Trophoblast cell (in vitro differentiated cells and primary cell): ENCODE data around the gene GRAMD4.

Source experiments
- DNase-seq, 2 donors: peaks; one replicate each; pipeline ENCODE4 v3.0.0-alpha.2; 2016
- H2AFZ ChIP-seq: 2 replicates; pipeline ENCODE4 v1.6.1; 2013; ENCODE audit warnings: low read length, moderate library complexity, mild to moderate bottlenecking; ENCODE audit not compliant: insufficient read depth, poor library complexity
- H2AK5ac ChIP-seq: 2 replicates; pipeline ENCODE4 v1.6.1; 2013; ENCODE audit warnings: mild to moderate bottlenecking, low read length
- H2BK120ac ChIP-seq: 2 replicates; pipeline ENCODE4 v1.6.1; 2013; ENCODE audit warnings: low read length, mild to moderate bottlenecking, moderate library complexity; ENCODE audit not compliant: insufficient read depth, poor library complexity
- H2BK12ac ChIP-seq: 2 replicates; pipeline ENCODE4 v1.6.1; 2013; ENCODE audit warnings: mild to moderate bottlenecking, low read length, moderate library complexity
- H2BK5ac ChIP-seq: 2 replicates; pipeline ENCODE4 v1.6.1; 2013; ENCODE audit warnings: low read length, low read depth, moderate library complexity, mild to moderate bottlenecking; ENCODE audit not compliant: poor library complexity
- H3K14ac ChIP-seq: 2 replicates; pipeline ENCODE4 v1.6.1; 2013; ENCODE audit warnings: mild to moderate bottlenecking, low read length
- H3K18ac ChIP-seq: 2 replicates; pipeline ENCODE4 v1.6.1; 2013; ENCODE audit warnings: mild to moderate bottlenecking, low read length
- H3K23ac ChIP-seq: 2 replicates; pipeline ENCODE4 v1.6.1; 2013; ENCODE audit warnings: low read length
- H3K27ac ChIP-seq: 2 replicates; pipeline ENCODE4 v1.5.1; 2013; ENCODE audit warnings: low read depth, mild to moderate bottlenecking, inconsistent platforms, low read length, moderate library complexity
- H3K27me3 ChIP-seq: 2 replicates; pipeline ENCODE4 v1.6.1; 2013; ENCODE audit warnings: inconsistent platforms, mild to moderate bottlenecking, low read length, moderate library complexity; ENCODE audit not compliant: insufficient read depth
- H3K36me3 ChIP-seq, 2 experiments: 1 replicate in 1 of 2; 2 replicates in 1 of 2; pipeline ENCODE4 v1.6.1; 2013; ENCODE audit warnings: low read length in 2 of 2, mild to moderate bottlenecking in 2 of 2, moderate library complexity in 1 of 2; ENCODE audit not compliant: insufficient read depth in 2 of 2, control insufficient read depth in 1 of 2
- H3K4ac ChIP-seq: 2 replicates; pipeline ENCODE4 v1.6.1; 2013; ENCODE audit warnings: low read depth, mild to moderate bottlenecking, low read length, moderate library complexity
- H3K4me1 ChIP-seq, 2 experiments: 1 replicate in 1 of 2; 2 replicates in 1 of 2; pipeline ENCODE4 v1.6.1; 2013; ENCODE audit warnings: low read length in 2 of 2, mild to moderate bottlenecking in 2 of 2, moderate library complexity in 1 of 2; ENCODE audit not compliant: insufficient read depth in 2 of 2, control insufficient read depth in 1 of 2
- H3K4me2 ChIP-seq: 2 replicates; pipeline ENCODE4 v1.6.1; 2013; ENCODE audit warnings: inconsistent platforms, mild to moderate bottlenecking, low read length, moderate library complexity
- H3K4me3 ChIP-seq: 2 replicates; pipeline ENCODE4 v1.5.1; 2013; ENCODE audit warnings: mild to moderate bottlenecking, low read depth, low read length, inconsistent platforms
- H3K79me1 ChIP-seq: one replicate; pipeline ENCODE4 v1.6.1; 2013; ENCODE audit warnings: low read length
- H3K79me2 ChIP-seq: 2 replicates; pipeline ENCODE4 v1.6.1; 2013; ENCODE audit warnings: low read length, mild to moderate bottlenecking; ENCODE audit not compliant: control insufficient read depth, insufficient read depth, poor library complexity
- H3K9ac ChIP-seq: 2 replicates; pipeline ENCODE4 v1.6.1; 2013; ENCODE audit warnings: mild to moderate bottlenecking, low read length
- H3K9me3 ChIP-seq: 2 replicates; pipeline ENCODE4 v1.6.1; 2013; ENCODE audit warnings: low read depth, mild to moderate bottlenecking, control low read depth, inconsistent platforms, low read length; ENCODE audit not compliant: insufficient read depth
- H4K12ac ChIP-seq: 2 replicates; pipeline ENCODE4 v1.6.1; 2013; ENCODE audit warnings: low read depth, mild to moderate bottlenecking, low read length, moderate library complexity
- H4K8ac ChIP-seq: 2 replicates; pipeline ENCODE4 v1.6.1; 2013; ENCODE audit warnings: low read depth, mild to moderate bottlenecking, low read length, moderate library complexity
- H4K91ac ChIP-seq: one replicate; pipeline ENCODE4 v1.6.1; 2013; ENCODE audit warnings: low read depth, mild to moderate bottlenecking, low read length, moderate library complexity
- WGBS: extraction: QIAGEN DNeasy Blood & Tissue Kit; methylation state at CpG from one replicate; pipeline ENCODE4 v1.1.7; 2013; ENCODE audit warnings: missing lambda C conversion rate; ENCODE audit not compliant: insufficient read length, insufficient coverage; ENCODE audit errors: extremely low coverage; 5-methylcytosine and 5-hydroxymethylcytosine counted together

Gene GRAMD4

DNA sequence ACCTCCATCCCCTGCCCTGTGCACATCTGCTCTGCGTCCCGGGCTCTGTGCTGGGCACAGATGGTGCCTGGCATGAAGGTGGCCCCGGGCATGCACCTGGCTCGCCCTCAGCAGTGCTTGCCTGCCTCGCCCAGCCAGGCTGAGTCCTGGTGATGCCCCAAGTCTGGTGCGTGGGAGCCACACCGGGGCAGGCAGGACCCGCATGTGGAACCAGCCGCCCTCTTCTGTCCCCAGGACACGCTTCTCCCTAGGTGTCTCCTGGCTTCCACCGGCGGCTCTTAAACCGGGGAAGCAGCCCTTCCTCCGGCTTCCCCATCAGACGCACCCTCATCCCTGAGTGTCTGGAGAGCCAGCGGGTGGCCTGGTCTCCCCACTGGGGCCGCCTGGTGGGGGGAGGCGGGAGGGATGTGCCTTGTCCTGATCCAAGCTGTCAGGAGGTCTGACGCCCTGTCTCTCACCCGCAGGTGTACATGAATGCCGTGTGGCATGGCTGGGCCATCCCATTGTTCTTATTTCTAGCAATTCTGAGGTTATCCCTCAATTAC is 45.0 kb downstream of the GRAMD4 start:
- Histone ChIP-seq H3K79me1 (no peaks in the 10 kb centered on the region), H3K27ac (no peak overlapping the region), H3K4me2 (no peak overlapping the region), H2AFZ (no peak overlapping the region), H2BK120ac (no peak overlapping the region), H2BK12ac (no peak overlapping the region), H3K36me3 (peaks cover 14 to 15% of the 10 kb centered on the region in 2 experiments), H3K4me3 (no peak overlapping the region), H4K91ac (no peak overlapping the region), H4K12ac (no peak overlapping the region), H3K9ac (no peak overlapping the region), H2BK5ac (no peak overlapping the region), H3K18ac (no peak overlapping the region), H2AK5ac (no peak overlapping the region), H3K9me3 (no peaks in the 10 kb centered on the region), H3K79me2 (no peaks in the 10 kb centered on the region), H3K27me3 (no peaks in the 10 kb centered on the region), H3K4me1 (peaks cover 2 to 10% of the 10 kb centered on the region in 2 experiments), H3K4ac (no peak overlapping the region), H3K14ac (no peak overlapping the region), H4K8ac (no peak overlapping the region), H3K23ac (no peak overlapping the region)
- no CpG with 5 or more reads among the region's 21 CpGs for WGBS
- no peak for DNase-seq

- Histone ChIP-seq H3K23ac (no peak overlapping the region), H3K4me2 (no peak overlapping the region), H3K27me3 (no peaks in the 10 kb centered on the region), H3K4ac (no peak overlapping the region), H2BK12ac (no peak overlapping the region), H4K91ac (no peak overlapping the region), H3K27ac (no peak overlapping the region), H3K9me3 (no peaks in the 10 kb centered on the region), H3K14ac (no peak overlapping the region), H4K8ac (no peak overlapping the region), H3K79me2 (no peaks in the 10 kb centered on the region), H3K4me1 (peaks cover 2 to 10% of the 10 kb centered on the region in 2 experiments), H2BK5ac (no peak overlapping the region), H4K12ac (no peak overlapping the region), H3K36me3 (peaks cover 14 to 15% of the 10 kb centered on the region in 2 experiments), H2BK120ac (no peak overlapping the region), H2AK5ac (no peak overlapping the region), H3K4me3 (no peak overlapping the region), H2AFZ (no peak overlapping the region), H3K79me1 (no peaks in the 10 kb centered on the region), H3K9ac (no peak overlapping the region), H3K18ac (no peak overlapping the region)
- WGBS = no CpG with 5 or more reads among the region's 18 CpGs
- no peak for DNase-seq
Measured at GRCh38 chr22:46665751-46666280, 45.6 kb downstream of the GRAMD4 start.

DNA sequence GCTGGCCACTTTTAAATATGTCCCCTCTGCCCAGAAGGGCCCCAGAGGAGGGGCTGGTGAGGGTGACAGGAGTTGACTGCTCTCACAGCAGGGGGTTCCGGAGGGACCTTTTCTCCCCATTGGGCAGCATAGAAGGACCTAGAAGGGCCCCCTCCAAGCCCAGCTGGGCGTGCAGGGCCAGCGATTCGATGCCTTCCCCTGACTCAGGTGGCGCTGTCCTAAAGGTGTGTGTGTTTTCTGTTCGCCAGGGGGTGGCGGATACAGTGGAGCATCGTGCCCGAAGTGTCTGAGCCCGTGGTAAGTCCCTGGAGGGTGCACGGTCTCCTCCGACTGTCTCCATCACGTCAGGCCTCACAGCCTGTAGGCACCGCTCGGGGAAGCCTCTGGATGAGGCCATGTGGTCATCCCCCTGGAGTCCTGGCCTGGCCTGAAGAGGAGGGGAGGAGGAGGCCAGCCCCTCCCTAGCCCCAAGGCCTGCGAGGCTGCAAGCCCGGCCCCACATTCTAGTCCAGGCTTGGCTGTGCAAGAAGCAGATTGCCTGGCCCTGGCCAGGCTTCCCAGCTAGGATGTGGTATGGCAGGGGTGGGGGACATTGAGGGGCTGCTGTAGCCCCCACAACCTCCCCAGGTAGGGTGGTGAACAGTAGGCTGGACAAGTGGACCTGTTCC is 46.5 kb downstream of the GRAMD4 start:
- peaks cover 2 to 10% of the 10 kb centered on the region in 2 experiments for H3K4me1 ChIP-seq
- H3K14ac ChIP-seq = no peak overlapping the region
- H3K4me3 ChIP-seq = no peak overlapping the region
- H3K36me3 ChIP-seq = peaks cover 14 to 15% of the 10 kb centered on the region in 2 experiments
- H3K9ac ChIP-seq = no peak overlapping the region
- no peak overlapping the region for H2BK120ac ChIP-seq
- no CpG with 5 or more reads among the region's 17 CpGs for WGBS
- no peaks in the 10 kb centered on the region for H3K9me3 ChIP-seq
- no peak overlapping the region for H3K4ac ChIP-seq
- no peak overlapping the region for H4K8ac ChIP-seq
- H3K18ac ChIP-seq = no peak overlapping the region
- H2AFZ ChIP-seq = no peak overlapping the region
- no peak overlapping the region for H3K23ac ChIP-seq
- no peak for DNase-seq
- H4K91ac ChIP-seq = no peak overlapping the region
- H2AK5ac ChIP-seq = no peak overlapping the region
- no peaks in the 10 kb centered on the region for H3K79me1 ChIP-seq
- no peak overlapping the region for H2BK5ac ChIP-seq
- H3K79me2 ChIP-seq = no peaks in the 10 kb centered on the region
- H2BK12ac ChIP-seq = no peak overlapping the region
- H3K27me3 ChIP-seq = no peaks in the 10 kb centered on the region
- no peak overlapping the region for H3K4me2 ChIP-seq
- H4K12ac ChIP-seq = no peak overlapping the region
- no peak overlapping the region for H3K27ac ChIP-seq

DNA sequence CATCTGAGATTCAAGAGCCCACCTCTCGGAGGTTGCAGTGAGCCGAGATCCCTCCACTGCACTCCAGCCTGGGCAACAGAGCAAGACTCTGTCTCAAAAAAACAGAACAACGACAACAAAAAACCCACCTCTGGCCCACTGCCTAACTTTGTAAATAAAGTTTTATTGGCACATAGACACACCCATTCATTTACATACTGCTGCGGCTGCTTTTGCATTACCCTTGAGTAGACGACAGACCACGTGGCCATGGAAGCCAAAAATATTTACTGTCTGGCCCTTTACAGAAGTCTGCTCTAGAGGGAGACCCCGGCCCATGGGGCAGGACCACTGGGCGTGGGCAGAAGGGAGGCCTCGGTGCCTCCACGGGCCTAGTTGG is 47.0 kb downstream of the GRAMD4 start:
- Histone ChIP-seq H3K4me3 (no peak overlapping the region), H3K4ac (no peak overlapping the region), H2BK120ac (no peak overlapping the region), H3K27ac (no peak overlapping the region), H3K4me1 (peaks cover 2 to 10% of the 10 kb centered on the region in 2 experiments), H3K18ac (no peak overlapping the region), H3K79me2 (no peaks in the 10 kb centered on the region), H2BK5ac (no peak overlapping the region), H3K36me3 (peaks cover 14 to 15% of the 10 kb centered on the region in 2 experiments), H2AK5ac (no peak overlapping the region), H2BK12ac (no peak overlapping the region), H3K9ac (no peak overlapping the region), H3K23ac (no peak overlapping the region), H3K14ac (no peak overlapping the region), H3K4me2 (no peak overlapping the region), H3K27me3 (no peaks in the 10 kb centered on the region), H3K79me1 (no peaks in the 10 kb centered on the region), H4K91ac (no peak overlapping the region), H4K8ac (no peak overlapping the region), H2AFZ (no peak overlapping the region), H3K9me3 (no peaks in the 10 kb centered on the region), H4K12ac (no peak overlapping the region)
- DNase-seq = no peak
- no CpG with 5 or more reads among the region's 10 CpGs for WGBS
